Mesothelial cell of epicardium (in vitro differentiated cells): ENCODE data around the gene RHOA. TPM values are rescaled to one million over a fixed set of nuclear protein-coding genes. Genes with fewer than 3 reads are reported as not detected.
A peak's percentile ranks its signal among the peaks of the same experiment; 100 is the strongest.

Experiments used
- DNase-seq, 2 experiments: peaks; one replicate each; pipeline ENCODE4 v3.0.0; 2021; ENCODE audit warnings: low spot score in 2 of 2; ENCODE audit not compliant: unreplicated experiment in 2 of 2
- H3K27ac Mint-ChIP-seq: 2 replicates; pipeline ENCODE4 v1.8.0; 2021; ENCODE audit warnings: mixed read lengths
- H3K27me3 Mint-ChIP-seq: 2 replicates; pipeline ENCODE4 v1.8.0; 2021; ENCODE audit warnings: low read depth, mixed read lengths
- H3K36me3 Mint-ChIP-seq: 2 replicates; pipeline ENCODE4 v1.8.0; 2021; ENCODE audit warnings: mixed read lengths
- H3K4me1 Mint-ChIP-seq: 2 replicates; pipeline ENCODE4 v1.8.0; 2021; ENCODE audit warnings: mixed read lengths
- H3K4me3 Mint-ChIP-seq: 2 replicates; pipeline ENCODE4 v1.8.0; 2021; ENCODE audit warnings: mild to moderate bottlenecking, moderate library complexity, mixed read lengths
- H3K9me3 Mint-ChIP-seq: 2 replicates; pipeline ENCODE4 v1.8.0; 2021; ENCODE audit warnings: mixed read lengths
- total RNA-seq: library from RNA; stranded (reverse); gene quantifications from 3 replicates; pipeline ENCODE4 v1.2.1, GENCODE V29; 2021
- TF ChIP-seq, protein P1 (sequence below): fragments of 200-600 bp; sonication (generic); IDR thresholded peaks from one replicate; pipeline ENCODE4 v1.5.0; 2021; ENCODE audit warnings: antibody characterized with exemption; ENCODE audit not compliant: unreplicated experiment

Gene RHOA
- total RNA-seq, 1 donor from 2014 or later = 248 TPM

DNA sequence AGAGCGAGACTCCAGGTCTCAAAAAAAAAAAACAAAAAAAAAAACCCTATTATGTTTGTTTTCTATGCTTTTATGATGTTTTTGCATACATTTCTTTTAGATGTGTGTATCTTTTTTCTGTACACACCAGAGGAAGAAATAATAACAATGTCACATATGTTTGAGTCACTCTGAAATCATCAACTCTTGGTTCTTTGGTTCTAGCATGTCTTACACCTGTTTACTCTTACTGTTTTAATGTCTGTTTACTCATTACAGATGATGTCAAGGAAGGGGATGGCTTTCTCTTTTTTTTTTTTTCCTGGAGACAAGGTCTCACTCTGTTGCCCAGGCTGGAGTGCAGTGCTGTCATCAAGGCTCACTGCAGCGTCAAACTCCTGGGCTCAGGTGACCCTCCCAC lies 24.1 kb downstream of the RHOA start:
- peaks cover 12% of the 10 kb centered on the region for H3K36me3 Mint-ChIP-seq
- TF ChIP-seq, protein P1, sequence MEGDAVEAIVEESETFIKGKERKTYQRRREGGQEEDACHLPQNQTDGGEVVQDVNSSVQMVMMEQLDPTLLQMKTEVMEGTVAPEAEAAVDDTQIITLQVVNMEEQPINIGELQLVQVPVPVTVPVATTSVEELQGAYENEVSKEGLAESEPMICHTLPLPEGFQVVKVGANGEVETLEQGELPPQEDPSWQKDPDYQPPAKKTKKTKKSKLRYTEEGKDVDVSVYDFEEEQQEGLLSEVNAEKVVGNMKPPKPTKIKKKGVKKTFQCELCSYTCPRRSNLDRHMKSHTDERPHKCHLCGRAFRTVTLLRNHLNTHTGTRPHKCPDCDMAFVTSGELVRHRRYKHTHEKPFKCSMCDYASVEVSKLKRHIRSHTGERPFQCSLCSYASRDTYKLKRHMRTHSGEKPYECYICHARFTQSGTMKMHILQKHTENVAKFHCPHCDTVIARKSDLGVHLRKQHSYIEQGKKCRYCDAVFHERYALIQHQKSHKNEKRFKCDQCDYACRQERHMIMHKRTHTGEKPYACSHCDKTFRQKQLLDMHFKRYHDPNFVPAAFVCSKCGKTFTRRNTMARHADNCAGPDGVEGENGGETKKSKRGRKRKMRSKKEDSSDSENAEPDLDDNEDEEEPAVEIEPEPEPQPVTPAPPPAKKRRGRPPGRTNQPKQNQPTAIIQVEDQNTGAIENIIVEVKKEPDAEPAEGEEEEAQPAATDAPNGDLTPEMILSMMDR = no peak
- H3K9me3 Mint-ChIP-seq = no peaks in the 10 kb centered on the region
- peak overlapping the region; percentile 29 for H3K27ac Mint-ChIP-seq
- no peak for DNase-seq
- peaks cover 7% of the 10 kb centered on the region for H3K4me1 Mint-ChIP-seq
- H3K27me3 Mint-ChIP-seq = no peaks in the 10 kb centered on the region
- no peak overlapping the region for H3K4me3 Mint-ChIP-seq

DNA sequence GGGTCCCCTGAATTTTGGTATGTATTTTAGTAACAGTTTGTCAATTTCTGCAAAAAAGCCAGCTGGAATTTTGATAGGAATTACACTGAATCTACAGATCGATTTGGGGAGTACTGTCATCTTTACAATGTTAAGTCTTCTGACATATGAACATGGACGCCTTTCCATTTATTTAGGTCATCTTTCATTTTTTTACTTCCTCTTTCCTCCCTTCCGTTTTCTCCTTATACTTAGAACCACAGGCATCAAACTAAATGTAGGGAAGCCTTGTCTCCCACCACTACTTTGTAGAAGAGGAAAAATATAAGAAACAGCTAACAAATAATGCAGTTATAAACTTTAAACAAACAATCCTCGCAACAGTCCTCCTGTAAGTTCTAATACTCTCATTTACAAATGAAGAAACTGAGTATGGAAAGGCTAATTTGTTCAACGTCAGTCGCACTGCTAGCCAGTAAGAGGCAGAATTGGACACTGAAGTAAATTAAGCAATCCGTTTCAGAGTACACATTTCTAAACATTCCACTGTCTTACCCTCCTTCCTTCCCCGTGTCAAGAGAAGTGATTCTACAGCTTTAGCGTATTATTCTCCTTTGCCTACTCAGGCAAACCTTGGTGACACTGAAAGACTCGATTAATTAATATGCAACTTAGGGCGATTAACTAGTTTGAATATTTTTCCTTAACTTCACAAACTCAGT lies 25.6 kb downstream of the RHOA start:
- H3K4me1 Mint-ChIP-seq = peaks cover 7% of the 10 kb centered on the region
- no peak for DNase-seq
- peak overlapping the region; percentile 82 for H3K27ac Mint-ChIP-seq
- H3K27me3 Mint-ChIP-seq = no peaks in the 10 kb centered on the region
- no peaks in the 10 kb centered on the region for H3K9me3 Mint-ChIP-seq
- no peak overlapping the region for H3K4me3 Mint-ChIP-seq
- TF ChIP-seq, protein P1 = no peak
- peaks cover 12% of the 10 kb centered on the region for H3K36me3 Mint-ChIP-seq

DNA sequence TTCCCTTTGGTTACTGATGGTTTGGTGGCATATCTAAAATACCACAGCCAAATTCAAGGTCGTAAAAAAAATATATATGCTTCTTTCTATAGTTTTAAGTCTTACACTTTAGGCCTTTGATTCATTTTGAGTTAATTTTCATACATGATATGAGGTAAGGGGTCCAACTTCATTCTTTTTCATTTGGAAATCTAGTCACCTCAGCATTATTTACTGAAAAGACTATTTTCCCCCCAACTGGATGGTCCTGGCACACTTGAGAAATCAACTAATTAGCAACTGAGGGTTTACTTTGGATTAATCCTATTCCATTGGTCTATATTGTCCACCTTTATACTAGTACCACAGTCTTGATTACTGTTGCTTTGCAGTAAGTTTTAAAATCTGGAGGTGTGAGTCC lies 26.2 kb downstream of the RHOA start:
- TF ChIP-seq, protein P1 = no peak
- Mint-ChIP-seq H3K27me3 (no peaks in the 10 kb centered on the region), H3K9me3 (no peaks in the 10 kb centered on the region), H3K36me3 (peaks cover 12% of the 10 kb centered on the region), H3K4me1 (peaks cover 7% of the 10 kb centered on the region), H3K27ac (no peak overlapping the region), H3K4me3 (no peak overlapping the region)
- DNase-seq = no peak

DNA sequence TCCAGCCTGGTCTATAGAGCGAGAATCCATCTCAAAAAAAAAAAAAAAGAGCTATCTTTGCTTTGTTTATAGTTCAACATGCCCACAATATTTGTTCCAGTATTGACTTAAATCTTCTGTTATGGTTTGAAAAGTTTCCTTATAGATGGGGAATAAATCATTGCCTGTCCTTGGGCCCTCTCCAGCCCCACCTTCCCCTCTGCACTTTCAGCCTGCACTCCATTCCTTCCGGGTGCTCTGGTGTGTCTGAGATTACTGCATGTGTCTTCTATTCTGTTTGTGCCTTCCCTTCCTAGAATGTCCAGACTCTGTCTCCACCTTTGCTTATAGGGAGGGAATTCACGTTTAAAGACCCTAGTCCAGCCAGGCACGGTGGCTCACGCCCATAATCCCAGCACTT lies 28.4 kb downstream of the RHOA start:
- Mint-ChIP-seq H3K27me3 (no peaks in the 10 kb centered on the region), H3K4me3 (no peak overlapping the region), H3K36me3 (peaks cover 7% of the 10 kb centered on the region), H3K27ac (no peak overlapping the region), H3K4me1 (peaks cover 9% of the 10 kb centered on the region), H3K9me3 (no peaks in the 10 kb centered on the region)
- DNase-seq = no peak
- TF ChIP-seq, protein P1 = no peak

DNA sequence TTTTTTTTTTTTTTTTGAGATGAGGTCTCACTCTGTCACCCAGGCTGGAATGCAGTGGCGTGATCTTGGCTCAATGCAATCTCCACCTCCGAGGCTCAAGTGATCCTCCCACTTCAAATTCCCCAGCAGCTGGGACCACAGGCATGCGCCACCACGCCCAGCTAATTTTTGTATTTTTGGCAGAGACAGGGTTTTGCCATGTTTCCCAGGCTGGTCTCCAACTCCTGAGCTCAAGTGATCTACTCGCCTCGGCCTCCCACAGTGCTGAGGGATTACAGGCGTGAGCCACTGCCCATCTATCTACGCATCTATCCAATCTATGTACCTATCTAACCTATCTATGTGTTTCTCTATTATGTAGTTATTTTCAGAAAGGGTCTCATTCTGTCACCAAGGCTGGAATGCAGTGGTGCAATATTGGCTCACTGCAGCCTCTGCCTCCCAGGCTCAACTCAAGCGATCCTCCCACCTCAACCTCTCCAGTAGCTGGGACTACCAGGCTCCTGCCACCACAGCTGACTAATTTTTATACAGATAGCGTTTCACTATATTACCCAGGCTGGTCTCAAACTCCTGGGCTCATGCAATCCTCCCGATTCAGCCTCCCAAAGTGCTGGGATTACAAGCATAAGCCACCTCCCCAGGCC lies 33.4 kb downstream of the RHOA start:
- TF ChIP-seq, protein P1 = no peak
- peak overlapping the region; percentile 82 for H3K27ac Mint-ChIP-seq
- no peak overlapping the region for H3K4me3 Mint-ChIP-seq
- H3K36me3 Mint-ChIP-seq = peaks cover 14% of the 10 kb centered on the region
- no peaks in the 10 kb centered on the region for H3K9me3 Mint-ChIP-seq
- DNase-seq = no peak
- H3K4me1 Mint-ChIP-seq = peaks cover 4% of the 10 kb centered on the region
- H3K27me3 Mint-ChIP-seq = no peaks in the 10 kb centered on the region
